ENCODE data around the gene RBM19. TPM values are rescaled to one million over a fixed set of nuclear protein-coding genes. Genes with fewer than 3 reads are reported as not detected.
A peak's percentile ranks its signal among the peaks of the same experiment; 100 is the strongest.

The RBM19 gene
- total and polyA plus RNA-seq, 2 of the 4 experiments (the other 2 are of a cell fraction), result 18.7 to 19.2 TPM

GRCh38 chr12:113818283-113818682 is 147.8 kb downstream of the RBM19 start:
- Histone ChIP-seq H3K27me3 (ENCODE audit: control insufficient read depth, insufficient read depth, low read length) (no peaks in the 10 kb centered on the region), H4K8ac (ENCODE audit: low read depth in 2 of 2, low read length in 2 of 2) (no peak overlapping the region), H3K18ac (ENCODE audit: low read depth, low read length) (no peak overlapping the region), H3K9ac (ENCODE audit: low read depth, low read length) (no peak overlapping the region), H2BK5ac (ENCODE audit: low read depth, low read length, poor library complexity, severe bottlenecking) (no peak overlapping the region), H2AFZ (replicated peaks; ENCODE audit: low read length, poor library complexity) (no peak overlapping the region), H3K9me3 (ENCODE audit: control insufficient read depth, insufficient read depth, low read length) (no peaks in the 10 kb centered on the region), H4K20me1 (ENCODE audit: insufficient read depth, low read length) (no peaks in the 10 kb centered on the region), H3K9me1 (ENCODE audit: insufficient read depth, low read length) (peaks cover 3% of the 10 kb centered on the region; the same call in 1 of the 2 replicates), H3K4me2 (ENCODE audit: low read depth, low read length) (no peak overlapping the region), H2AK9ac (replicated peaks; ENCODE audit: low read depth, low read length, poor library complexity) (peak overlapping the region; percentile 68), H3K27ac (ENCODE audit: insufficient read depth, low read length) (no peak overlapping the region), H3K79me1 (ENCODE audit: low read depth in 1 of 2, low read length in 2 of 2) (no peaks in the 10 kb centered on the region), H3K4ac (ENCODE audit: low read depth, low read length) (no peak overlapping the region), H2AK5ac (ENCODE audit: low read depth, low read length) (no peak overlapping the region), H3K4me1 (ENCODE audit: control insufficient read depth, insufficient read depth, low read length) (no peaks in the 10 kb centered on the region), H2BK20ac (ENCODE audit: low read depth, low read length) (no peak overlapping the region), H3K4me3 (ENCODE audit: insufficient read depth, low read depth, low read length) (no peak overlapping the region), H3K14ac (replicated peaks; ENCODE audit: low read depth, low read length) (no peak overlapping the region), H3K56ac (ENCODE audit: extremely low read depth, insufficient read depth, low read length) (no peak overlapping the region), H4K91ac (ENCODE audit: insufficient read depth, low read depth, low read length) (no peak overlapping the region), H3K36me3 (ENCODE audit: control insufficient read depth, insufficient read depth, low read length) (no peaks in the 10 kb centered on the region), H3K23ac (ENCODE audit: low read depth, low read length) (no peak overlapping the region), H2BK15ac (ENCODE audit: low read depth, low read length) (no peak overlapping the region), H2BK120ac (ENCODE audit: low read depth, low read length) (no peak overlapping the region), H4K5ac (ENCODE audit: low read depth, low read length) (no peak overlapping the region)
- in situ Hi-C loops (cut with MboI; ENCODE audit: low sequenced_read_pairs), result no loop called here
- ChIA-PET POLR2A (ENCODE audit: unreplicated experiment) (no interaction called here), CTCF (interaction anchor here (0.6 kb wide), 1 partner anchor 21 kb away, joined by 5 read pairs; no protein-coding TSS in a partner anchor)
- BruUV-seq (replicated peaks), result no TSS peak
- intact Hi-C loops (cut with micrococcal nuclease), result no loop called here
- dilution Hi-C loops (cut with HindIII; ENCODE audit: low sequenced_read_pairs, unreplicated experiment), result no loop called here
- no peak for TF ChIP-seq FOS (IDR thresholded peaks at IDR 0.05; ENCODE audit: low read depth, low read length)
- TF ChIP-seq MXI1 (IDR thresholded peaks at IDR 0.05; ENCODE audit: borderline replicate concordance, low read depth, low read length), result no peak
- TF ChIP-seq RAD21 (IDR thresholded peaks at IDR 0.05; ENCODE audit: low read length), result no peak
- no peak for TF ChIP-seq CHD1 (IDR thresholded peaks at IDR 0.05; ENCODE audit: low read depth, low read length)
- no peak for TF ChIP-seq POLR2A (IDR thresholded peaks at IDR 0.05; ENCODE audit: low read depth, low read length)
- no peak for TF ChIP-seq CEBPB (IDR thresholded peaks at IDR 0.05; ENCODE audit: low read depth, low read length)
- TF ChIP-seq USF2 (IDR thresholded peaks at IDR 0.05; ENCODE audit: low read depth, low read length), result no peak
- no peak for TF ChIP-seq NFE2L2 (IDR thresholded peaks at IDR 0.05; ENCODE audit: low read depth, low read length)
- no peak for TF ChIP-seq SMC3 (IDR thresholded peaks at IDR 0.05; ENCODE audit: low read depth, low read length)
- 60% methylated on average over 1 of the region's 4 CpGs; no CpG with 5 or more reads in 1 of the 2 experiments for WGBS, 2 experiments (ENCODE audit: extremely low coverage in 2 of 2, insufficient read length in 1 of 2)
- ATAC-seq (ENCODE audit: low read depth), result no peak
- peak; percentile 8 for DNase-seq
